Measurements from ENCODE around the gene BICC1.

DNA sequence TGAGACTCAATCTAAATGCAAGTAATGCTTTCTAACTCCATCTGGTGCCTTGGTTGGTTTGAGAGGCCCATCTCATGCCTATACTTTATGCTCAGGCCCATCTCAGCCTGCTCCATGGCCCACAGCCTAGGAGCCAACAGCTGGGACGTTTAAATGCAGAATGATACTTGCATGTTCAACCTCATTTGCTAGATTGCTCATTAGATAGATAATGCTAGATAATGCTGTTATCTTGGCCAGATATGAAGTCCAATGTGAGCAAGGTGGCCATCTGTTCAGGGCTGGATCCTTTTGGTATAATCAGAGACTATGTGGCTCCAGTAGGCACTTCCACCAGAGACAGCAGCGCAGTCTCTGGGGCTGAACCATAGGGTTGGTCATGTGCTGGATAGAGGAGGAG lies 342.1 kb downstream of the BICC1 start:
- TF ChIP-seq, protein P1, sequence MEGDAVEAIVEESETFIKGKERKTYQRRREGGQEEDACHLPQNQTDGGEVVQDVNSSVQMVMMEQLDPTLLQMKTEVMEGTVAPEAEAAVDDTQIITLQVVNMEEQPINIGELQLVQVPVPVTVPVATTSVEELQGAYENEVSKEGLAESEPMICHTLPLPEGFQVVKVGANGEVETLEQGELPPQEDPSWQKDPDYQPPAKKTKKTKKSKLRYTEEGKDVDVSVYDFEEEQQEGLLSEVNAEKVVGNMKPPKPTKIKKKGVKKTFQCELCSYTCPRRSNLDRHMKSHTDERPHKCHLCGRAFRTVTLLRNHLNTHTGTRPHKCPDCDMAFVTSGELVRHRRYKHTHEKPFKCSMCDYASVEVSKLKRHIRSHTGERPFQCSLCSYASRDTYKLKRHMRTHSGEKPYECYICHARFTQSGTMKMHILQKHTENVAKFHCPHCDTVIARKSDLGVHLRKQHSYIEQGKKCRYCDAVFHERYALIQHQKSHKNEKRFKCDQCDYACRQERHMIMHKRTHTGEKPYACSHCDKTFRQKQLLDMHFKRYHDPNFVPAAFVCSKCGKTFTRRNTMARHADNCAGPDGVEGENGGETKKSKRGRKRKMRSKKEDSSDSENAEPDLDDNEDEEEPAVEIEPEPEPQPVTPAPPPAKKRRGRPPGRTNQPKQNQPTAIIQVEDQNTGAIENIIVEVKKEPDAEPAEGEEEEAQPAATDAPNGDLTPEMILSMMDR (IDR thresholded peaks at IDR 0.05): no peak
- no peak for TF ChIP-seq POLR2A (IDR thresholded peaks at IDR 0.05)

All from thyroid gland (tissue), 4 donors.